ENCODE measurements around the gene RNF111. TPM values are rescaled to one million over a fixed set of nuclear protein-coding genes. Genes with fewer than 3 reads are reported as not detected.

Gene RNF111
- total and polyA plus RNA-seq, 2 donors (not counting 1 experiment from before 2014, with no cell fraction given), result 19.3 to 20.9 TPM

DNA sequence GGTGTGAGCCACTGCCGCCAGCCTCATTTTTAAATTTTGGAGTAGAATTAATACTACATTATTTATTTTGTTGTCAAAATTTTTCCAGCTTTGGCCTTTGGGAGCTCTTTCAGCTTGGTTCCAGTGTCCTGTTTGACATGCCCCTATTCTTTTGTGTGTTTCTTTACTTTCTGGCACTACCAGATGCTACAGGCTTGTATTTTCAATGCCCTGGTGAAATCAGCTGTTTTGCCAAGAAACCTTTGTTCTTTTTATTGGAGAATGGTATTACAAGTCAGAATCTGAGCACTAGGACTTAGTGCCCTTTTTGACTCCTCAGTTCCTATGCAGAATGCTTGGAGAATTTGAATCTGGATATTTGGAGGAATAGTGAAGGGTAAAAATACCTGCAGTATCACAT, 26.6 kb downstream of the RNF111 start:
- no peaks in the 10 kb centered on the region for H4K20me1 ChIP-seq (ENCODE audit: control insufficient read depth, extremely low read depth, insufficient read depth, low read length)
- H2AFZ ChIP-seq (ENCODE audit: low read length), result no peak overlapping the region
- H3K27me3 ChIP-seq (ENCODE audit: control insufficient read depth, insufficient read depth, low read length), result no peaks in the 10 kb centered on the region
- TF ChIP-seq, protein P1, sequence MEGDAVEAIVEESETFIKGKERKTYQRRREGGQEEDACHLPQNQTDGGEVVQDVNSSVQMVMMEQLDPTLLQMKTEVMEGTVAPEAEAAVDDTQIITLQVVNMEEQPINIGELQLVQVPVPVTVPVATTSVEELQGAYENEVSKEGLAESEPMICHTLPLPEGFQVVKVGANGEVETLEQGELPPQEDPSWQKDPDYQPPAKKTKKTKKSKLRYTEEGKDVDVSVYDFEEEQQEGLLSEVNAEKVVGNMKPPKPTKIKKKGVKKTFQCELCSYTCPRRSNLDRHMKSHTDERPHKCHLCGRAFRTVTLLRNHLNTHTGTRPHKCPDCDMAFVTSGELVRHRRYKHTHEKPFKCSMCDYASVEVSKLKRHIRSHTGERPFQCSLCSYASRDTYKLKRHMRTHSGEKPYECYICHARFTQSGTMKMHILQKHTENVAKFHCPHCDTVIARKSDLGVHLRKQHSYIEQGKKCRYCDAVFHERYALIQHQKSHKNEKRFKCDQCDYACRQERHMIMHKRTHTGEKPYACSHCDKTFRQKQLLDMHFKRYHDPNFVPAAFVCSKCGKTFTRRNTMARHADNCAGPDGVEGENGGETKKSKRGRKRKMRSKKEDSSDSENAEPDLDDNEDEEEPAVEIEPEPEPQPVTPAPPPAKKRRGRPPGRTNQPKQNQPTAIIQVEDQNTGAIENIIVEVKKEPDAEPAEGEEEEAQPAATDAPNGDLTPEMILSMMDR (conservative IDR thresholded peaks at IDR 0.05 in 1 of 2, IDR thresholded peaks at IDR 0.05 in 1 of 2; ENCODE audit: low read depth in 1 of 2, low read length in 2 of 2), result no peak
- TF ChIP-seq EZH2 (IDR thresholded peaks at IDR 0.05; ENCODE audit: low read length, missing control alignments), result no peak
- no peaks in the 10 kb centered on the region for H3K36me3 ChIP-seq (ENCODE audit: control insufficient read depth, insufficient read depth, low read length)
- H3K4me2 ChIP-seq (ENCODE audit: extremely low read depth, insufficient read depth, low read length), result no peak overlapping the region
- no peak overlapping the region for H3K27ac ChIP-seq (ENCODE audit: insufficient read depth, low read length)
- no peak for DNase-seq (ENCODE audit: low read depth in 2 of 2)
- no peaks in the 10 kb centered on the region for H3K9me3 ChIP-seq (ENCODE audit: control insufficient read depth, insufficient read depth, low read depth, low read length)
- no peak overlapping the region for H3K9ac ChIP-seq (ENCODE audit: insufficient read depth, low read length)
- H3K79me2 ChIP-seq (ENCODE audit: control insufficient read depth, insufficient read depth, low read length), result peaks cover 41% of the 10 kb centered on the region
- H3K4me3 ChIP-seq (replicated peaks in 1 of 4; ENCODE audit: control extremely low read depth in 1 of 4, insufficient read depth in 1 of 4, low read depth in 3 of 4, low read length in 4 of 4), result no peak overlapping the region
- no peaks in the 10 kb centered on the region for H3K4me1 ChIP-seq (ENCODE audit: control insufficient read depth, extremely low read depth, insufficient read depth, low read length)

DNA sequence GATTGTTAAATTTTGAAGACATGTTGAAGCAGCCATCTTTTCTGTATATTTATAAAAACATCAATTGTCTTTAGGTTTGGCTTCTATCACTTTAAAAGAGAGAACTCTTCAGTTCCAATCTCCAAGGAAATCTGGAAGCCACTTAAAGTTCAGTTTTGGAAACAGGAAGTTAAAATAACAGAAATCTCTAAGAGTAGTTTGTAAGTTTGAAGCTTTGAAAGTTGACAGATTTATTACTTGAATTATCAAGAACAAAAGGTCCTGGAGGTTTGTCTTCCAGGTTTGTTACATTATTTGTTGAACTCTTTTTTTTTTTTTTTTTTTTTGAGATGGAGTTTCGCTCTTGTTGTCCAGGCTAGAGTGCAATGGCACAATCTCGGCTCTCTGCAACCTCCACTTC, 30.0 kb downstream of the RNF111 start:
- H3K36me3 ChIP-seq (ENCODE audit: control insufficient read depth, insufficient read depth, low read length), result no peaks in the 10 kb centered on the region
- H2AFZ ChIP-seq (ENCODE audit: low read length), result no peak overlapping the region
- H3K4me1 ChIP-seq (ENCODE audit: control insufficient read depth, extremely low read depth, insufficient read depth, low read length), result no peaks in the 10 kb centered on the region
- no peak for DNase-seq (ENCODE audit: low read depth in 2 of 2)
- H3K4me2 ChIP-seq (ENCODE audit: extremely low read depth, insufficient read depth, low read length), result no peak overlapping the region
- no peak for TF ChIP-seq EZH2 (IDR thresholded peaks at IDR 0.05; ENCODE audit: low read length, missing control alignments)
- TF ChIP-seq, protein P1 (conservative IDR thresholded peaks at IDR 0.05 in 1 of 2, IDR thresholded peaks at IDR 0.05 in 1 of 2; ENCODE audit: low read depth in 1 of 2, low read length in 2 of 2), result no peak
- H3K9me3 ChIP-seq (ENCODE audit: control insufficient read depth, insufficient read depth, low read depth, low read length), result no peaks in the 10 kb centered on the region
- peaks cover 24% of the 10 kb centered on the region for H3K79me2 ChIP-seq (ENCODE audit: control insufficient read depth, insufficient read depth, low read length)
- no peaks in the 10 kb centered on the region for H4K20me1 ChIP-seq (ENCODE audit: control insufficient read depth, extremely low read depth, insufficient read depth, low read length)
- no peak overlapping the region for H3K4me3 ChIP-seq (replicated peaks in 1 of 4; ENCODE audit: control extremely low read depth in 1 of 4, insufficient read depth in 1 of 4, low read depth in 3 of 4, low read length in 4 of 4)
- no peak overlapping the region for H3K27ac ChIP-seq (ENCODE audit: insufficient read depth, low read length)
- H3K9ac ChIP-seq (ENCODE audit: insufficient read depth, low read length), result no peak overlapping the region
- H3K27me3 ChIP-seq (ENCODE audit: control insufficient read depth, insufficient read depth, low read length), result no peaks in the 10 kb centered on the region

DNA sequence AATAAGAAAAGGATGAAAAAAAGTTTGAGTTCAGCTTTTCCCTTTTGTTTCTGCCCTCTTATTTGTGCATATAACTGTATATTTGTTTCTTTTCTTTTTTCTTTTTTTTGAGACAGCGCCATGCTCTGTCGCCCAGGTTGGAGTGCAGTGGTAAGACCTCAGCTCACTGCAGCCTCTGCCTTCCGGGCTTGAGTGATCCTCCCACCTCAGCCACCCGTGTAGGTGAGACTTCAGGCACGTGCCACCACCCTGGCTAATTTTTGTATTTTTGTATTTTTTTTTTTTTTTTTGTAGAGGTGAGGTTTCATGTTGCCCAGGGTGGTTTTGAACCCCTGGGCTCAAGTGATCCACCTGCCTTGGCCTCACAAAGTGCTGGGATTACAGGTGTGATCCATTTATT, 31.4 kb downstream of the RNF111 start:
- no peak overlapping the region for H3K9ac ChIP-seq (ENCODE audit: insufficient read depth, low read length)
- DNase-seq (ENCODE audit: low read depth in 2 of 2), result no peak
- H3K4me1 ChIP-seq (ENCODE audit: control insufficient read depth, extremely low read depth, insufficient read depth, low read length), result no peaks in the 10 kb centered on the region
- H3K36me3 ChIP-seq (ENCODE audit: control insufficient read depth, insufficient read depth, low read length), result no peaks in the 10 kb centered on the region
- no peak overlapping the region for H2AFZ ChIP-seq (ENCODE audit: low read length)
- no peaks in the 10 kb centered on the region for H3K27me3 ChIP-seq (ENCODE audit: control insufficient read depth, insufficient read depth, low read length)
- no peak for TF ChIP-seq EZH2 (IDR thresholded peaks at IDR 0.05; ENCODE audit: low read length, missing control alignments)
- TF ChIP-seq, protein P1 (conservative IDR thresholded peaks at IDR 0.05 in 1 of 2, IDR thresholded peaks at IDR 0.05 in 1 of 2; ENCODE audit: low read depth in 1 of 2, low read length in 2 of 2), result no peak
- H4K20me1 ChIP-seq (ENCODE audit: control insufficient read depth, extremely low read depth, insufficient read depth, low read length), result no peaks in the 10 kb centered on the region
- H3K4me2 ChIP-seq (ENCODE audit: extremely low read depth, insufficient read depth, low read length), result no peak overlapping the region
- peaks cover 17% of the 10 kb centered on the region for H3K79me2 ChIP-seq (ENCODE audit: control insufficient read depth, insufficient read depth, low read length)
- H3K4me3 ChIP-seq (replicated peaks in 1 of 4; ENCODE audit: control extremely low read depth in 1 of 4, insufficient read depth in 1 of 4, low read depth in 3 of 4, low read length in 4 of 4), result no peak overlapping the region
- H3K27ac ChIP-seq (ENCODE audit: insufficient read depth, low read length), result no peak overlapping the region
- H3K9me3 ChIP-seq (ENCODE audit: control insufficient read depth, insufficient read depth, low read depth, low read length), result no peaks in the 10 kb centered on the region

All from fibroblast of lung (primary cell).